SK-MEL-5 (cell line): ENCODE measurements around the gene RAD18. TPM values are rescaled to one million over a fixed set of nuclear protein-coding genes. Genes with fewer than 3 reads are reported as not detected.

Experiments
- DNase-seq: peaks from one replicate; pipeline ENCODE4 v3.0.0-alpha.2; 2016; ENCODE audit warnings: low read depth, low spot score
- in situ Hi-C: cut with HindIII; loops from 2 replicates; pipeline ENCODE4 v1.10.0; 2016; ENCODE audit warnings: low sequenced_read_pairs, high pct_unique_total_duplicates, low pct_unique_long_range_greater_than_20kb
- small RNA-seq, 2 experiments: library from RNA; depleted of rRNA; stranded (forward); fragments of <200 nt; gene quantifications; one replicate each; pipeline ENCODE3, GENCODE V24; 2014
- total RNA-seq: library from RNA; depleted of rRNA; stranded (reverse); fragments of >200 nt; shearing (Covaris generic); gene quantifications from 2 replicates; pipeline ENCODE4 v1.2.3, GENCODE V29; 2014; rRNA removed

The RAD18 gene
- total RNA-seq, 1 experiment from 2014 or later = 17.5 TPM

DNA sequence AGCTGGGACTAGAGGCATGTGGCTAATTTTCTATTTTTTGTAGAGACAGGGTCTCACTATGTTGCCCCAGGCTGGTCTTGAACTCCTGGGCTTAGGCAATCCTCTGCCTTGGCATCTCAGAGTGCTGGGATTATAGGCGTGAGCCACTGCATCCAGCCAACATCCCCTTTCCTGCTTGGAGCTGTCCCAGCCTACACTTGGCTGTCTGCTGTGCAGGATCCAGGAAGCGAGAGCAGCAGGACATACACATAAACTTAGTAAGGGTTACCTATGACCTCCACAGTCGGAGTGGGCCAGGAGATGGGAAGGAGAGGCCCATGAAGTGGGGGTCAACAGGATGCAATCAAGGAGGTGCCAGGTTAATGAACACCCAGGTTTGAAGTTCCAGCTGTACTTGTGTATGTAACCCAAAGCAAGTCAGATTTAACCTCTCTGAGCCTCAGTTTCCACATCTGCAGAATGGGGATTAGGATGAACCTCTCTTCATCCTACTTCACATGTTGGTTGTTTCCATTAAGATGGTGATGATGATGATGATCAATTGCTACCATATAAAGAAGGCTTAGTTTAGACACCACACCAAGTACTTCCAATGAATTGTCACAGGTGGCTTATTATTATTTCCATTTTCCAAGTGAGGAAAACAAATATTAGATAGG, 124.4 kb downstream of the RAD18 start:
- in situ Hi-C loops = no loop called here
- no peak for DNase-seq

DNA sequence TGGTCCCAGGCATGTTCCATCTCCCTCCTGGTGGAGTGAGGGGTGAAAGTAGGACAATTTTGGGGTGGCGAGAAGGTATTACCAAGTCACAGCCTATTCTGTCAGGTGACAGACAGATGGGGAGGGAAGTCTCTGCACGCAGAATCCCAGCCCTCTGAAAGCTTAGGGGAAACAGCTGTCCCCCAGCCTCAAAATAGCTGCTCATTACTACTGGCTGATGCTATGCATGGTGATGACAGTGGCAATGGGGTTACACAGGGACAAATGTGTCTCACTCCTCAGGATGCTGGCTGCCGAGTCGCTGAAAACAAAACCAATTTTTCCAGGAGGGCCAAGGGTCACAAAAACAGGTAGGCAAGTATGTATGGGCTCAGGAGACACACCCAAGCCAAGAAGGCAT, 125.0 kb downstream of the RAD18 start:
- in situ Hi-C loops = no loop called here
- DNase-seq = no peak

DNA sequence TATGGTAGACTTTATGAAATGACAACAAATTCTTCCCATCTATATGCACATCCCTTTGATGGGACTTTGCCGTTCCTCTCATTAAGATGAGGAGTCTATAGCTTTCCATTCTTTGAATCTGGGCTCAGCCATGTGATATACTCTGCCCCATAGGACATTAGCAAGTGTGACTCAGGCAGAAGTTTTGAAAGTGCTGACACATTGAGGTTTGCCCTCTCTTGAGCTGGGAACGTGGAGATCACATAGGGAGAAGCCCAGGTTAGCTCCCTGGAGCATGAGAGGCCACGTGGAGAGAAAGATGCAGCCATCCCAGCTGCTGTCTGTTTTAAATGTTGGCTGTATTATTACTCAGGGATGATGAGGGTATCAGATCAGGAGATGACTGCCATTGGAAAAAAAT, 126.1 kb downstream of the RAD18 start:
- in situ Hi-C loops = no loop called here
- DNase-seq = no peak

DNA sequence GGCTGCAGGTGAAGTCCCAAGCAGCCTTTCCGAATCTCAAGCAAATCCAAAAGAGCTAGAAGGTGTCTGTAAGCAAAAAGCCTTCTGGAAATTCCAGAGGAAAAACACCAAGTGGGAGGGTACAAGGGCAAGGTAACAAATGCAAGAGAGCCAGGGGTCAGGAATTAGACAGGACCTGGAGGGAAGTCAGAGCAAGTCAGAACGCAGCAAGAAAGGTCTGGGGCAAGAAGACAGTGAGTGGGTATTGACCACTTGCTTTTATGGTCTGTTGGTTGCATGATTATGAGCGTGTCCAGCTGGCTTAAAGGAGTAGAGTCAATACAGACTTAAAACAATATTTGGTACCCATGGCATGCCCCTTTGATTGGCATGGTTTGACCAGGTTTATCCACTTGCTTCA, 127.2 kb downstream of the RAD18 start:
- in situ Hi-C loops = no loop called here
- no peak for DNase-seq

DNA sequence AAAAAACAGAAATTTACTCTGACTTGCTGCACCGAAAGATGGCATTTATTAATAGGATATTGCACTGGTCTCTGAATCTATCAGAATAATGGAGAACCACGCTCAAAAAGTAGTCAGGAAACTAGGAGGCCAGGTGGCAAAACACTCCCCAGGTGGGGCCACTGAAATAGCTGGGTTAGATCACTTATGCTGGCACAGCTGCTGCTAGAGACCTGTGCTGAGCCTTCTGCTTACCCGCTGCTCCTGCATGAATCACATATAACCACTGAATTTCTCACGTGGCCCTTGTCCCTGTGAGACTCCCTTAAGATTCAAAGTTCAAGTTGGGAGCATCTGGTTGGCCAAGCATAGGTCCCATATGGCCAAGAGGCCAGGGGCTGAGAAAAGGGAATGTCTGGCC, 127.9 kb downstream of the RAD18 start:
- in situ Hi-C loops = no loop called here
- DNase-seq = no peak

DNA sequence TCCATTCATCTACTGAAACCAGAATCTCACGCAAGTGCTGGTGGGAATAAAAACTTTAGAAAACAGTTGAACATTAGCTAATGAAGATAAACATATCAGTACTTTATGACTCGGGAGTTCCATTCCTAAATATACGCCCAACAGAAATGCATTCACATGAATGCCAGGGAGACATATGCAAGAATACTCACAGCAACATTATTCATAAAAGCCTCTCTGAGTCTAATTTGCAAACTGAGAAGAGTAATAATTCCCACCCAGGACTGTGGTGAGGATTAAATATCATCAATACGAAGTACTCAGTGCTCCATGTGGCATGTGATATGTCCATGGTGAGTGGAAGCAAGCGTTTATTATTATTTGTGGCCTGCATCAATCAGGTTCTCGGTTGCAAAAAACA, 128.3 kb downstream of the RAD18 start:
- DNase-seq = no peak
- in situ Hi-C loops = no loop called here

DNA sequence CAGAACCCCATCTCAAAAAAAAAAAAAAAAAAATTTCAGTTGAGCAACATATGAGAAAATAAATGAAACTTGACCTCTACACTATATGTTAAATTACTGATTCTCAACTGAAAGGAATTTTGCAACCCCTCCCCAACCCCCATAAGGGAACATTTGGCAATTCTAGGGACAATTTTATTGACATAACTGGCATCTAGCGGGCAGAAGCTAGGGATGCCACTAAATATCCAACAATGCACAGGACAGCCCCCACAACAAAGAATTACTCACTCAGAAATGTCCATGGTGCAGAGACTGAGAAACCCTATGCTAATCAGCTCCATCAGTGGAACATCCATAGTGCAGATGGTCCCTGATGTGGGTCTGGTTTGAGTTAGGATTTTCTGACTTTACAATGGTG, 135.6 kb downstream of the RAD18 start:
- in situ Hi-C loops = no loop called here
- no peak for DNase-seq

Small RNA genes lying within 50 kb of the gene (small RNA-seq; reads per million reads assigned to genes)
- gene RF00416 = 0 to 0.02 reads per million in 2 experiments

Other genes with a start within 250 kb of the RAD18 start
- not detected in 2 replicates for gene CAV3, start 229.7 kb downstream of the RAD18 start, total RNA-seq
- gene OXTR, start 193.9 kb downstream of the RAD18 start, total RNA-seq = 0.03 and 0.61 TPM in 2 replicates